HG03045 (cell line): ENCODE results near the gene KIFC3.
"Not testable (repeated sequence)": the region's sequence is repeated elsewhere in the genome, so short reads cannot be mapped to it uniquely, and the experiment has no call there.

Source experiments
- ATAC-seq: cut with Tn5 transposase; IDR thresholded peaks from one replicate; pipeline ENCODE4 v1.9.1; 2021; ENCODE audit warnings: mild to moderate bottlenecking, moderate library complexity; ENCODE audit not compliant: unreplicated experiment

Gene KIFC3

GRCh38 chr16:57743458-57743857 lies 58.8 kb downstream of the KIFC3 start:
- no peak for ATAC-seq

- ATAC-seq = no peak
Observed at GRCh38 chr16:57742543-57742942, 59.7 kb downstream of the KIFC3 start.

GRCh38 chr16:57741660-57742191 lies 60.6 kb downstream of the KIFC3 start:
- no peak for ATAC-seq

GRCh38 chr16:57740423-57741071 lies 61.7 kb downstream of the KIFC3 start:
- no peak for ATAC-seq

- ATAC-seq = no peak
Observed at GRCh38 chr16:57739756-57740422, 62.4 kb downstream of the KIFC3 start.

GRCh38 chr16:57738844-57739243 lies 63.4 kb downstream of the KIFC3 start:
- no peak for ATAC-seq

GRCh38 chr16:57736419-57737351 lies 65.6 kb downstream of the KIFC3 start:
- ATAC-seq = no peak

- ATAC-seq = peak; percentile 30
Observed at GRCh38 chr16:57735755-57736418, 66.4 kb downstream of the KIFC3 start, which contains the start of gene KATNB1. Gene KATNB1, plus strand, starts transcription at chr16:57735770. Its CDS starts 1,474 bp downstream, at chr16:57737244.

GRCh38 chr16:57734925-57735754 lies 67.2 kb downstream of the KIFC3 start:
- ATAC-seq = peak; percentile 91

GRCh38 chr16:57734308-57734924 lies 67.9 kb downstream of the KIFC3 start:
- ATAC-seq = no peak

GRCh38 chr16:57732714-57733113 lies 69.6 kb downstream of the KIFC3 start:
- no peak for ATAC-seq

GRCh38 chr16:57732037-57732436 lies 70.3 kb downstream of the KIFC3 start:
- no peak for ATAC-seq

- no peak for ATAC-seq
Observed at GRCh38 chr16:57730771-57731730, 71.2 kb downstream of the KIFC3 start.

- not testable (repeated sequence) for ATAC-seq
Observed at GRCh38 chr16:57729852-57730251, 72.4 kb downstream of the KIFC3 start.

GRCh38 chr16:57729182-57729484 lies 73.2 kb downstream of the KIFC3 start:
- ATAC-seq = no peak

GRCh38 chr16:57728336-57729181 lies 73.7 kb downstream of the KIFC3 start:
- no peak for ATAC-seq

GRCh38 chr16:57727610-57728009 lies 74.7 kb downstream of the KIFC3 start:
- no peak for ATAC-seq
